Retinal pigment epithelial cell (primary cell): ENCODE measurements around the gene KANSL1.

ENCODE experiments used
- DNase-seq: peaks from one replicate; pipeline ENCODE4 v3.0.0-alpha.2; 2010; ENCODE audit warnings: low read depth
- H3K4me3 ChIP-seq: 2 replicates; pipeline ENCODE4 v1.5.1; 2011; ENCODE audit warnings: mild to moderate bottlenecking, low read length, control low read depth, moderate library complexity
- CTCF ChIP-seq: conservative IDR thresholded peaks from 2 replicates; pipeline ENCODE4 v1.5.1; 2011; ENCODE audit warnings: low read depth, low read length, control low read depth, inconsistent platforms

Gene KANSL1

GRCh38 chr17:45983614-45984310 is 209.5 kb downstream of the KANSL1 start:
- no peak for DNase-seq
- no peak overlapping the region for H3K4me3 ChIP-seq
- TF ChIP-seq CTCF = no peak

DNA sequence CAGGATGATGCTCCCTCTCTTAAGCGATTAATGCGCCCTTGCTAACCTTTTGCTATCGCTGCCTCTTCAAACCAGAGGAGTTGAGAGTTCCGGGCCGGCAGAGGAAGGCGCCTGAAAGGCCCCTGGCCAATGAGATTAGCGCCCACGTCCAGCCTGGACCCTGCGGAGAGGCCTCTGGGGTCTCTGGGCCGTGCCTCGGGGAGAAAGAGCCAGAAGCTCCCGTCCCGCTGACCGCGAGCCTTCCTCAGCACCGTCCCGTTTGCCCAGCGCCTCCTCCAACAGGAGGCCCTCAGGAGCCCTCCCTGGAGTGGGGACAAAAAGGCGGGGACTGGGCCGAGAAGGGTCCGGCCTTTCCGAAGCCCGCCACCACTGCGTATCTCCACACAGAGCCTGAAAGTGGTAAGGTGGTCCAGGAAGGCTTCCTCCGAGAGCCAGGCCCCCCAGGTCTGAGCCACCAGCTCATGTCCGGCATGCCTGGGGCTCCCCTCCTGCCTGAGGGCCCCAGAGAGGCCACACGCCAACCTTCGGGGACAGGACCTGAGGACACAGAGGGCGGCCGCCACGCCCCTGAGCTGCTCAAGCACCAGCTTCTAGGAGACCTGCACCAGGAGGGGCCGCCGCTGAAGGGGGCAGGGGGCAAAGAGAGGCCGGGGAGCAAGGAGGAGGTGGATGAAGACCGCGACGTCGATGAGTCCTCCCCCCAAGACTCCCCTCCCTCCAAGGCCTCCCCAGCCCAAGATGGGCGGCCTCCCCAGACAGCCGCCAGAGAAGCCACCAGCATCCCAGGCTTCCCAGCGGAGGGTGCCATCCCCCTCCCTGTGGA is 210.2 kb downstream of the KANSL1 start:
- no peak overlapping the region for H3K4me3 ChIP-seq
- no peak for TF ChIP-seq CTCF
- no peak for DNase-seq

DNA sequence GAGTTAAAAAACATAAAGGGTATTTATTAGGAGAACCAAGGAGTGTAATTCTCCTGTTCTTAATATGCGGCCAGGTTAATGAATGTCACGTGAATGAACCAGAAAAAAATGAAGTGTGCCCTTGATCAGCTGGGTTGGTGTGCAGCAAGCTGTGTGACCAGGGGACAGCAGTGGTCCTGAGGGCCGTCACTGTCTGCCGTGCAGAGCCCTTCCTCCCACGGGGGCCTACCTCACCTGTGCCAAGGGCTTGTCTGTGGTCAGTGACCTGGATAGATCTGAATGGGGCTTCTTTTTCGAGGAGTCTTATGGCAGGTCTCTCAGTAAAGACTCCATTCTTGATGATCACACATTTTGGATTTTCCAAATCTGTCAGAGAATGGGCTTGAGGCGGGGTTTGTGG is 211.9 kb downstream of the KANSL1 start:
- TF ChIP-seq CTCF = no peak

DNA sequence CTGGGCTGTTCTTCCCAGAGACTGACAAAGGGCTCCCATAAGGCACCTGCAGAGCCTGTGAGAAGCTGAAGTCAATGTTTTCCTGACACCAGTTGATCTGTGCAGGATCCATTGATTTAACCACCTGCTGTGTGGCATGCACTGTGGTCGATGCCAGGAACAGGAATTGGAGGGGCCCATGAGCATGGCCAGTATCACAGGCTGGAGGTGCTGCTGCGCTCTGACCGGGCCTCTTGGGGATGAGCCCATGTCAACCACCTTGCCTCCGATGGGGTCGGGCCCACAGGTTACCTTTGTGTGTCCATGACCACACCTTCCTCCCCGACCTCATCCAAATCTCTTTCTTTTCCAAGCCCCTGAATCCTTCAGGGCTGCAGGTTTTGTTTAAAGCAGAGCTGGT is 212.4 kb downstream of the KANSL1 start:
- no peak for TF ChIP-seq CTCF
- H3K4me3 ChIP-seq = no peak overlapping the region
- DNase-seq = no peak

More for the DNA sequence above, 211.9 kb downstream of the KANSL1 start:
- H3K4me3 ChIP-seq = no peak overlapping the region
- no peak for DNase-seq
